HG02970 (cell line): ENCODE data around the gene SARS1.
"Not testable (repeated sequence)": the region's sequence is repeated elsewhere in the genome, so short reads cannot be mapped to it uniquely, and the experiment has no call there.

Source experiments
- ATAC-seq: cut with Tn5 transposase; IDR thresholded peaks from one replicate; pipeline ENCODE4 v1.9.1; 2021; ENCODE audit warnings: mild to moderate bottlenecking, moderate library complexity, moderate number of reproducible peaks; ENCODE audit not compliant: unreplicated experiment, low FRiP score

SARS1 gene

DNA sequence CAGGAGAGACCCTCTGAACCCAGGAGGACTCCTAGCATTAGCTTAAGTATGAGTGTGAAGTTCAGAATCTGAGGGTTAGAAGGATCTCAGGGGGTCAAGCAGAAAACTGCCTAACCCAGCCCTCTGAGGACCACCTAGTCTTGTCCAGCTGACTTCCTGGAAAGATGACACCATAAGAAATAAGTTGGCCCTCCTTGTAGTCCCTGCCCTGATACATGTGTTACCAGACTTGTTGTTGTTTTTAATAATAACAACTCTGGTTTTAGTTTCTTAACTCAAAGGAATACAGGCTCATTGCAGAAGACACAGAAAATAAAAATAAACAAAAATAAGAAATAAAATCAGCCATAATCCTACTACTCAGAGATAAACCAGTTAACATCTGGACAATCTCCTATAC, 21.8 kb upstream of the SARS1 start:
- no peak for ATAC-seq

DNA sequence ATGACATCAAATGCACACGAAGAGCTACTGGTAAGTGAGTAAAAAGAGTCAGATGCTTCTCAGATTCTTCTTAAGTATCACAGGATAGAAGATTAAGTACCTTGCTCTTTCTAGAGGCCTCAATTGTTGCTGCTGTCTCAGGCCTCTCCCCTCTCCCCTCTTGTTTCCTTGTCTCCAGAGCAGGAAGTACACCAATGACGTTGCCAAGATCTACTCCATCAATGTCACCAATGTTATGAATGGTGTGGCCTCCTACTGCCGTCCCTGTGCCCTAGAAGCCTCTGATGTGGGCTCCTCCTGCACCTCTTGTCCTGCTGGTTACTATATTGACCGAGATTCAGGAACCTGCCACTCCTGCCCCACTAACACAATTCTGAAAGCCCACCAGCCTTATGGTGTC, 21.3 kb upstream of the SARS1 start:
- ATAC-seq: no peak

DNA sequence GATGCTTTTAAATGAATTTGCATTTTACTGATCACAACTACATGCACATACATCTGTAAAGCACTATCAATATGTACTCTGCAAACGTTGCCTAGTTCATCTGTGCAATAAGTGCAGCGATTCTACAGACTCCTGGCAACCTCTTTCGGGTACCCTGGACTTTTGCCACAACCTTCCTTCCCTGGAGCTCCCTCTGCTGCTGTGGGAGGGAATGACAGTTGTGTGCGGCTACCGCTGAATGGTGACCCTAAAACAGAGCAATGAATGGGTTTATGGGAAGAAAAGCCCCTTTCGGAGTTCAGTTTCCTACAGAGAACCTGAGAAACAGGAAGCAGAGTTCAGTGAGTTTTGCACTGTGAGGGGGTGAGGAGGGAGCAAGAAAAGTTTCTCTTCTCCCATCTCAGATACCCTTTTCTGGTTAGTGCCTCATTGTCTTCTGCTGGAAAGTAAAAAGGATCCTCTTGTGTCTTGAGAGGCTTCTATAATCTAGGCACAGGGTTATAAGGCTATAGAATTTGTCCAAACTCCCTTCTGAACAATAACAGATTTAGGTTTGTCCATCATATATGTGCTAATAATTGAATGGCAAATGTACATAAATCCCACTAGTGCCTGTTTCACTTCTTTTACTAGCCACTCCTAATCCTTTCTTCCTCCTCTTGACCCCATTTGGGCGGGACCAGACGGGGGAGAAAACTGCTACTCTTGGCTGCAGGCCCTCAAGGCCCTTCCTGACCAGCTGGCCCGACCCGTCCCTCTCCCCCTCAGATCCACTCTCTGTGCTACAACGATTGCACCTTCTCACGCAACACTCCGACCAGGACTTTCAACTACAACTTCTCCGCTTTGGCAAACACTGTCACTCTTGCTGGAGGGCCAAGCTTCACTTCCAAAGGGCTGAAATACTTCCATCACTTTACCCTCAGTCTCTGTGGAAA, 19.8 kb upstream of the SARS1 start:
- no peak for ATAC-seq

DNA sequence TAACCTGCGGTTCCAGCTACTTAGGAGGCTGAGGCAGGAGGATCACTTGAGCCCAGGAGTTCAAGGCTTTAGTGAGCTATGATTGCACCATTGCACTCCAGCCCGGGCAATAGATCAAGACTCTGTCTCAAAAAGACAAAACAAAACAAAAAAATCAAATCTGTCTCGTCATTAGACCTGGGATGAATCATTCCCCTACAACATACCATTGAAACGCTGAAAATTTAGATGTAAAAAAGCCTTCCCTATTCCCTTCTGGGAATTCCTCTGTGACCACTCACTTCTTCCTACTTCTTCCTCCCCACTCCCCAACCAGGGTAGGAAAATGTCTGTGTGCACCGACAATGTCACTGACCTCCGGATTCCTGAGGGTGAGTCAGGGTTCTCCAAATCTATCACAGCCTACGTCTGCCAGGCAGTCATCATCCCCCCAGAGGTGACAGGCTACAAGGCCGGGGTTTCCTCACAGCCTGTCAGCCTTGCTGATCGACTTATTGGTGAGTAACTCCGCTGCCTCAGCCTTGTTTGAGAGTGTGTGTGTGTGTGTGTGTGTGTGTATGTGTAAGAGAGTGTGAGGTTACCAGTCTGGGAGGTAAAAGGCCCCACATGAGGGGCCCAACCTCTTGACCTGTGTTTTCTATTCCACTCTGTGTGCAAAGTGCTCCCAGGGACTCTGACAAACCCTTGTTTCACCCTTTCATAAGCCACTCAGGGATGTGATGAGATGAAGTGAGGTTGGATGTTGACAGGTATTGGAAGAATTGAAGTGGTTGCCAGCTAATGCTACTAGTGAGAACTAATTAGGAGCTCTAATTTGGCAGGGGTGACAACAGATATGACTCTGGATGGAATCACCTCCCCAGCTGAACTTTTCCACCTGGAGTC, 16.3 kb upstream of the SARS1 start:
- ATAC-seq: no peak

DNA sequence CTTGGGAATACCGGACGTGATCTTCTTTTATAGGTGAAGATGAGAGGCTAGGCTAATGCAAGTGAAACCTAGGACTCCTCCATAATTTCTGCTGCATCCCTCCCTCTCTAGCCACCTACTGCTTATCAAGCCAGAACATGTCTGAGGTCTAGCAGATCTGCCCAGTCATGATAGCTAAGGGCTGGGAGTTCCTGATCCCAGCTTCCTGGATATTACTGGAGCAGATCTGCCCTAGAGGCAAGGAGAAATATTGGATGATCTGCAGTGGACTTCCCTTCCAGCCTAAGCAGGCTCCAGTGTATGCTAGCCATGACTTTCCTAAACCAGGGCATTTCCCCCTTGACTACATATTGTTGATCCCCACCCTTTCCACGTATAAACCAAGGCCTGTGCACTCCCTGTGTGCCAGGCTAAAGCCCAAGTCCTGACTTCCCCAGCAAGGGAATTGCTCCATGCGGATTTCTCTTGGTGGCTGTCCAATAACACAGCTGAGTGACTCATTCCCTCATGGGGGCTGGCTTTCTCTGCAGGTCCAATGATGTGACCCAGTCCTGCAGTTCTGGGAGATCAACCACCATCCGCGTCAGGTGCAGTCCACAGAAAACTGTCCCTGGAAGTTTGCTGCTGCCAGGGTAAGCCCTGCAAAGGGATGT, 15.5 kb upstream of the SARS1 start:
- ATAC-seq: no peak

DNA sequence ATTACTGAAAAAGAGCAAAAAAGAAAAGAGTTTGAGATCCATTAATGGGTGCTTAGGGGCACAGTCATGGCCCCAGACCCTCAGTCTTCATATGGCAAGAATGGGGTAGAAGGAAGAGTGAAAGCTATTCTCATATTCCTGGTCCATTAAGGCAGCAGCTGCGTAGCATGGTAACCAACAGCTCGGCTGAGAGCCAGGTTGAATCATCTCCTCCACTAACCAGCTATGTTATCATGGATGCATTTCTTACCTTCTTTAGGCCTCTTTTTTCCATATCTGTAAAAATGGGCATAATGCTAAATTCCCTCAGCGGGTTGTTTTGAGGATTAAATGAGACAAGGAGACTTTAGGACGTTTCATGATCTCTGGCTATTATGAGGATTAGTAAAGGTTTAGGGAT, 15.0 kb upstream of the SARS1 start:
- ATAC-seq: no peak

DNA sequence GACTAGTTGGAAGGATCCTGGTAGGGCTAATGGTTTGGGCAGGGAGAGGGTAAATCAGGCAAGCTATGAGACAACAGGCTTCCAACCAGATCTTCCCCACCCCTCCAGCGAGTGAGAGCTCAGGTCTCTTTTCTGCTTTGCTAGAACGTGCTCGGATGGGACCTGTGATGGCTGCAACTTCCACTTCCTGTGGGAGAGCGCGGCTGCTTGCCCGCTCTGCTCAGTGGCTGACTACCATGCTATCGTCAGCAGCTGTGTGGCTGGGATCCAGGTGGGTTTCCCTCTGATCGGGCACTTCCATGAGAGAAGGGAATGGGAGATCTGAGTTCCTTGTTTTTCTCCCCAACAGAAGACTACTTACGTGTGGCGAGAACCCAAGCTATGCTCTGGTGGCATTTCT, 14.0 kb upstream of the SARS1 start:
- ATAC-seq: no peak

DNA sequence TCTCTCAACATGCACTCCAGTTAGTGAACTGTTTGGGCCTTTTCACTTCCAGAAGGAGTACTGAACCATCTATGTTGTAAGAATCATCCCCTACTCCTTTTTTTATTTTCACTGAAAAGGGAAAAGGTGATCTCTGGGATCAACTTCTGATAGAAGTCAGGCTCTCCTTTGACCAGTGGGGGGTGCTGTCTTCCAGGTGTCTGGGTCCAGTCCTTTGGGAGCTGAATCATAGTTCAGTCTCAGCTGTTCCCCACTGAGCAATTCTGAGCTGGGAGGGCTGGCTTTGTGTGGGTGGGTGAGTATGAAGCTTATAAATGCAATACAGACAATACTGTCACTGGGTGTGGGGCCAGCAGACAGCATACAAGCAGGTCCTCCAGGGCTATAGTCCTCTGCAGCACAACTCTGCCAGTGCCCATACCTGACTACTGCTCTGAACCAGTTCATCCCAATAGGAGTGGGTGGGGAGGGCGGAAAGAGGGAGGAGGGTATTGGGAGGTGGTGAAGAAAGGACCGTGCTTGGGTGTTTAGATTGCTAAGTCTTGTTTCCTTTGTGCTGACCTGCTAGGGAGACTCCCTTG, 12.5 kb upstream of the SARS1 start:
- no peak for ATAC-seq

DNA sequence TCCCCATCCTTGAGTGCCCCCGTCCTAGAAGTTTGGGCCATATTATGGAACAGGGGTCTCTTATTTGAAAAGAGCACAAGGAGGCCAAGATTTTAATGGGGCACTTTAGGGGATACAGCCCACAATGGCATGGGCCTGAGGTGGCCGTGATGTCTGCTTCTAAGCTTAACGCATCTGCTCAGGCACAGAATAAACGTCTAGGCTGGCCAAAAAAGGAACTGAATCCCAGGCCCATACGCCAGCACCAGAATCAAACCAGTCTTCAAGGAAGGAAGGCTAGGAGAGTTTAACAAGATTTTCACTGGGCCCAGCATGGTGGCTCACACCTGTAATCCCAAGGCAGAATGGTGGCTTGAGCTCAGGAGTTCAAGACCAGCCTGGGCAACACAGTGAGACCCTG, 9.2 kb upstream of the SARS1 start:
- no peak for ATAC-seq

DNA sequence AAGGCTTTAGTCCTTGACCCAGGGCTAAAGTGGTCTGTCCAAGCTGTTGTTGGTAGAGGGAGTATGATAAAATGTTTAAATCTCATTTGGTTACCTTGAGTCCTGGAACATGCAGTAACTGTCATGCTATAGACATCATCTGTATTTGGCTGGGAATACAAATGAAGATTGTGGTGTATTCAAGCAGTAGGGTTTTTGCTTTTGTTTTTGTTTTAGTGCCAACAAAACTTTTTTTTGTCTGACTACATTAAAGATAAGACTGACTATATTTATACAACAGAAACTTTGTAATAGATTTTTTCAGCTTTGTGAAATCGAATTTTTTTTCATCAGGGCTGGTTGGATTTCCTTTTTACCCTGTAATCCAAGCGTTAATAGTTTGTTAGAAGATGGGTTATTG, 7.4 kb upstream of the SARS1 start:
- ATAC-seq: no peak

DNA sequence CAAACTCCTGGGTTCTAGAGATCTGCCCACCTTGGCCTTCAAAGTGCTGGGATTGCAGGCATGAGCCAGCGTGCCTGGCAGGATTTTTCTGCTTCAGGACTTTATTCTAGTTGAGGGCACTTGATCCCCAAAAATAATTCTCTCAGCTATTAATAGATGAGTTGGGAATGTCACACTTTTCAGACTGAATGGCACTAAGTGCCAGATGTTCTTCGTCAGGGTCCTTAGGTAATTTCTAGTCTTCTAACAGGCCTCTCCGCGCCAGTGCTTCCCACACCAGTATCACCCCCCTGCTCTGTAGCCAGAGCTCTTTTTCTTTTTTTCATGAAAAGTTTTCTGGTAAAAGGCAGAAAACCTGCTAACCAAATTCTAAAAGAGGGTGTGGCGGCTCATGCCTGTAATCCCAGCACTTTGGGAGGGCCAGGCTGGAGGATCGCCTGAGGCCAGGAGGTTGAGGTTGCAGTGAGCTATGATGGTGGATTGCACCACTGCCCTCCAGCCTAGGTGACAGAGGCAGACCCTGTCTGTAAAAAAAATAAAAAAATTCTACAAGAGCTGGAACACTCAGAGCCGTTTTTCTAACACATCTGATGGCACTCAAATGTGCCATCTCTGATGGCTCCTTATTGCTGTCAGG, 6.1 kb upstream of the SARS1 start:
- no peak for ATAC-seq

DNA sequence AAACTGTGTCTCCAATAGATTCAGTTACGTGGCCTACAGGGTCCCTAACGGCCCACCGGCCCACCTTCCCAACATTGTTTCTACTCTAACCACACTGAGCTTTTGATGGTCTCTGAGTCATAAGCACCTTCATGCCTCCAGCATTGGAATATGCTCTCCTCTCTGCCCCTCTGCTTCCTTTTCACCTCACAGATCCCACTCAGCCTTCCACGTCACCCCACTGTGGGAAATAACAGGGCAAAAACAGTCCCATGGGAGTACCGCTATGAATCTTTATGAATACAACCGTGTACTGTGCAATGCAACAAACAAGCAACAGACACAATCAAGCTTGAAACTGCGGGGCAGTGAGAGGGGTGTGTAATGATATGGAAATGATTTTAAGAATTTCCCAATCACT, 5.3 kb upstream of the SARS1 start:
- ATAC-seq: no peak

DNA sequence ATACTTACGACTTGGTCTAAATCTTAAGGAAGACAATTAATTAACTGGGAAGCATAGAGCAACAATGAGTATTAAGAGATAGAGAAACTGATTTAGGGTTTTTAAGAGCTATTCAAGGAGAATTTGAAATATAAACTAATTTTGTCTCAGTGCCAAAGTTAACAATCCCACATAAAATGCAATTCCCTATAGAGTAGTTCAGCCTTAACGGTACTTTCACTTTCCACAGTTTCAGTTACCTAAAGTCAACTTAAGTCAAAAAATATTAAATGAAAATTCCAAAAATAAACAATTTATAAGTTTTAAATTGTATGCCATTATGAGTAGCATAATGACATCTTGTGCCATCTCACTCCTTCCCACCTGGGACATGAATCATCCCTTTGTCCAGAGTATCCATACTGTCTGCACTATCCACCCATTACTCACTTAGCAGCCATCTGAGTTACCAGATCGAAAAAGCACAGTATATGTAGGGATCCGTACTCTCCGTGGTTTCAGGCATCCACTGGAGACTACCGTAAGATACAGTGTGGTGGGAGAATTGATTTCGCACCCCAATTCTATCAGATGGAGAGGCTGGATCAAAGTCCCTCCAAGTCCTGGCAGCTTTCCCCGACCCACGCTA, 4.8 kb upstream of the SARS1 start:
- no peak for ATAC-seq

DNA sequence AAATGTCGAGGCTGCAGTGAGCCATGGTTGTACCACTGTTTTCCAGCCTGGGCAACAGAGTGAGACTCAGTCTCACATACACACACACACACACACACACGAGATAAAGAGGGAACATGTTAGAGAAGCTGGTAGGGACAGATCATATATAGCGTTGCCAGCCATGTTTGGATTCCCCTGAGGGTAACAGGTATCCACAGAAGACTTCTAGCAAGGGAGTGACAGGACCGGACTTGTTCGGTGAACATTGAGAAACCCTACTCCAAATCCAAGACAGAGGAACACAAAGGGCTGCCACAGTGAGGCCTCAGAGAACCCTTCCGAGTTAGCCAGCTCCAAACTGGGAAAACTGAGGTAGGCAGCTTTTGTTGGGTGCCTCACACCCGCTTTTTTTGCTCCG, 3.7 kb upstream of the SARS1 start:
- no peak for ATAC-seq

DNA sequence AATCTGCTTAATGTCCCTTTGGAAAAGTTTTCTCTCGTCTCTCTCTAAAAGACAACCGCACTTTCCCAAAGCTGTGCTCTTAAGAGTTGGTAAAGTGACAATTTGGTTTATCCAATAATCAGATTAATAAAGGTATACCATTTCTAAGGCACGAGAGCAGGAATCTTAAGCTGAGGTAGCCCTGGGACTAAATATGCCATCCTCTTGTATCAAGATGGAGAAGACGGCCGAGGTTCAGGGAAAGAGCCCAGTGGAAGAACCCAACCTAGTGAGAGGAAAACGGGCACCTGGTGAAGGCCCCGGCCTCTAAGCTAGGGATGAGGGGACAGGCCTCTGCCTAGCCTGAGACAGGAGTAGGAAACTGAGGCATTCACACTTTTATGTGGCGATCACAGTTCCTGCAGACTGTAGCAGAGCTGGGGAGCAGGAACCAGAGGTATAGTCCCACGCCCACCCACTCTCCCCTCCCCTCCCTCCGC, 334 bp upstream of the SARS1 start:
- ATAC-seq: no peak

DNA sequence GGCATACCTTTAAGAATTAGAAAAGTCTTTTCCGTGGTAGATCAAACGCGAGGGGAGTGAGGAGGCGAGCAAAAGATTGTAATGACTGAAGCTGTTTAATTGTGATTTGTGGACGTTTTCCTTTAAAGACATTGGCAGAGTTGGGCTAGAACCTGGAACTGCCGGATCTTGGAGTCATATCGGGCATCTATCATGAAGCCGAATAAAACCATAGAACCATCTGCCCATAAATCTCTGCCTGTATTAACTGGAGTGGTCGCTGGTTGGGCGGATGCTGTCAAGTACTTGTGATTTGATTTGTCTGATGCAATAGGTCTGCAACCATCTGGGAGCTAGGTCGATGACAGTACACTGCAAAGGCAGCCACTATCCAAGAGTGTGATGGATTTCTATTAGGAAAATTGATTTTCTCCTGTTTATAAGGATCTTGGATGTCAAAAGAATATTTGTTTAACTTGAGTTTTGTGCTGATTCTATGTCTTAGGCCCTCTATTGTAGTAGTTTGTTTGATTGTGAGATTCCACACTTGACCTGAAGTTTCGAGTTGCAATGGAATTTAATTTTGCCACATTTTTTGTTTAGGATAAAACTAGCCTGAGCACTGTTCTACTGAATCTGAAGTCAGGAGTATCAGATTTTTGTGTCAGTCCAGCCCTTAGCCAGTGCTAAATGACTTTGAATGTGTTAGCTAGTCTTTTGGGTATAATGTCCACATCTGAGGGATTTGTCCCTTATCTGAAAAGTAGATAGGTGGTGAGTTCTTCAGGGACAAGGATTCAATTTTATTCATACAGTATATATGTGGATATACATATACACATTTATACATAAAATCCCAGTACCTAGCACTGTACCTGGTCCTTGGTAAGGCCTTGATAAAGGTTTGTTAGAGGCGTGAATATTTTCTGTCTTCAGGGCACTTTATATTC, 1.2 kb downstream of the SARS1 start:
- ATAC-seq: no peak

DNA sequence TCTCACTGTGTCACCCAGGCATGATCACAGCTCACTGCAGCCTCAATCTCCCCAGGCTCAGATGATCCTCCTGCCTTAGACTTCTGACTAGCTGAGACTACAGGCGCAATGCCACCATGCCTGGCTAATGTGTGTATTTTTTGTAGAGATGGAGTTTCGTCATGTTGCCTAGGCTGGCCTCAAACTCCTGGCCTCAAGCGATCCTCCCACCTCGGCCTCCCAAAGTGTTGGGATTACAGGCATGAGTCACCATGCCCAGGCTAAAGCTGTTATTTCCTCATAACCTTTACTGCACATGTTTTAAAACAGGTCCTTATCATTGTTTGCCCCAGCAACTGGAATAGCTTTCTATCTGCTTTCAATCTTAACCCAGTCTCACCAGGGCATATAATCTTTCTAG, 2.9 kb downstream of the SARS1 start:
- no peak for ATAC-seq

DNA sequence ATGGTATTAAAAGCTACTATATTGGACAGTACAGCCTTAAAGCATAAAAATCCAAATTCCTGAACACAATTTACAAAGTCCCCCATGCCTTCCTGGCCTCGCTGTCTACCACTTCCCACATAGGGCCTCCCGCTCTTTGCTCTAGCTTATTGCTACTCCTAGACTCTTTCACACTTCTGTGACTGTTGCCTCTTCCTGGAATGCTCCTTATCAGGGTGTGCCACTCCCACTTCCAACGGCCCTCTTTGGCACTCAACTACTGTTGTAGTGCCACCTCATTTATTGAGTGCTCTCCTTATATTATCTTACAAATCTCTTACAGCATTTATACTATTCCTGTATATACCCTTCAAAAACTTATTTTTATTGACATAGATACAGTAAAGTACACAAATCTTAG, 4.8 kb downstream of the SARS1 start:
- ATAC-seq: no peak

DNA sequence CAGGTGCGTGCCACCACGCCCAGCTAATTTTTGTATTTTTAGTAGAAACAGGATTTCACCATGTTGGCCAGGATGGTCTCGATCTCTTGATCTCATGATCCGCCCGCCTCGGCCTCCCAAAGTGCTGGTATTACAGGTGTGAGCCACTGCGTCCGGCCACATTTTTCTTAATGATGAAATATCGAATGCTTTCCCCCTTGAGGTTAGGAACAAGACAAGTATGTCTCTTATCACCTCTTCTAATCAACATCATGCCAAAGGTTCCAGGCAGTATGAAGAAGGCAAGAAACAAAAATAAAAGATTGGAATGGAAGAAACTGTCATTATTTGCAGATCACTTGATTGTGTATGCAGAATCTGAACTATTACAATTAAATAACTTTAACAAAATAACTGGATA, 7.5 kb downstream of the SARS1 start:
- ATAC-seq: not testable (repeated sequence)
